ENCODE measurements around the gene HS1BP3. TPM values are rescaled to one million over a fixed set of nuclear protein-coding genes. Genes with fewer than 3 reads are reported as not detected.

The HS1BP3 gene
- total RNA-seq, 4 donors from 2014 or later, result 30.8 to 42.7 (median 41.7) TPM

DNA sequence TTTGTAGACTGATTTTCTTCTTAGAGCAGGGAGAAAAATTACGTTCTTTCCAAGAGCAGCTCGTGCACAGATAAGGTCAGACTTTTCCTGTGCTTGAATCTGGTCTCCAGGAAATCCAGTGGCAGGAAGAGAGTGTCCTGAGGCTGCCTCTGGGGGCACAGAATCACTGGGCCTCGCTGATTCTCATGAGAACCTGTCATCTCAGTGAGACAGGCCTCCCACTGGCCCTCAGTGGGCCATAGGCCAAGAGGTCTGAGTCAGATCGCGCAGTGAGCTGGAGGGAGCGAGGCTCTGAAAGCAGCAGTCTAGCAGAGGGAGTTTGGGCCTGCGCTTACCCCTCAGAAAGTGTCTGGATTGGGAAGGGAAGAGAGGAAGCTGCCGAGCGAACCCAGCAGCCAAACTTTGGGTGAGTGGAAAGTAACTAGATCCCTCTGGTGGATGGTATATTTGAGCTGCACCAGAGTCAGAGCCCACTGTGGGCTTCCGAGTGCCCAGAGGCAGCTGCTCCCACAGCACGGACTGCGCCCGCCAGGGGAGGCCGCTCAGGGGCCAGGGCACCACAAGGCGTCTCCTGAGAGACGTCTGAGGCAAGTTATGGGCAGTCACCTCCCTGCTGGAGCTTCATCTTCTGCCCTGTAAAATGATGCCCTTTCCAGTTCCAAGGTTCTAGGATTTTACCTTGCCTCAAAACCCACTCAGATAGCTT, 24.2 kb upstream of the HS1BP3 start:
- Histone ChIP-seq H3K4me3 (replicated peaks in 1 of 3) (no peak overlapping the region), H3K9me3 (no peaks in the 10 kb centered on the region), H3K27me3 (peaks cover 23% of the 10 kb centered on the region), H3K27ac (no peak overlapping the region), H3K4me1 (peaks cover 2 to 6% of the 10 kb centered on the region in 2 donors), H3K36me3 (no peaks in the 10 kb centered on the region)
- DNase-seq, result no peak
- no peak for TF ChIP-seq POLR2A (IDR thresholded peaks at IDR 0.05)
- TF ChIP-seq, protein P1, sequence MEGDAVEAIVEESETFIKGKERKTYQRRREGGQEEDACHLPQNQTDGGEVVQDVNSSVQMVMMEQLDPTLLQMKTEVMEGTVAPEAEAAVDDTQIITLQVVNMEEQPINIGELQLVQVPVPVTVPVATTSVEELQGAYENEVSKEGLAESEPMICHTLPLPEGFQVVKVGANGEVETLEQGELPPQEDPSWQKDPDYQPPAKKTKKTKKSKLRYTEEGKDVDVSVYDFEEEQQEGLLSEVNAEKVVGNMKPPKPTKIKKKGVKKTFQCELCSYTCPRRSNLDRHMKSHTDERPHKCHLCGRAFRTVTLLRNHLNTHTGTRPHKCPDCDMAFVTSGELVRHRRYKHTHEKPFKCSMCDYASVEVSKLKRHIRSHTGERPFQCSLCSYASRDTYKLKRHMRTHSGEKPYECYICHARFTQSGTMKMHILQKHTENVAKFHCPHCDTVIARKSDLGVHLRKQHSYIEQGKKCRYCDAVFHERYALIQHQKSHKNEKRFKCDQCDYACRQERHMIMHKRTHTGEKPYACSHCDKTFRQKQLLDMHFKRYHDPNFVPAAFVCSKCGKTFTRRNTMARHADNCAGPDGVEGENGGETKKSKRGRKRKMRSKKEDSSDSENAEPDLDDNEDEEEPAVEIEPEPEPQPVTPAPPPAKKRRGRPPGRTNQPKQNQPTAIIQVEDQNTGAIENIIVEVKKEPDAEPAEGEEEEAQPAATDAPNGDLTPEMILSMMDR (IDR thresholded peaks at IDR 0.05), result no peak
- WGBS, 2 donors, result 42 to 44% methylated on average over 9 to 16 of the region's 16 CpGs
- intact Hi-C loops (cut with DNase I), result no loop called here

DNA sequence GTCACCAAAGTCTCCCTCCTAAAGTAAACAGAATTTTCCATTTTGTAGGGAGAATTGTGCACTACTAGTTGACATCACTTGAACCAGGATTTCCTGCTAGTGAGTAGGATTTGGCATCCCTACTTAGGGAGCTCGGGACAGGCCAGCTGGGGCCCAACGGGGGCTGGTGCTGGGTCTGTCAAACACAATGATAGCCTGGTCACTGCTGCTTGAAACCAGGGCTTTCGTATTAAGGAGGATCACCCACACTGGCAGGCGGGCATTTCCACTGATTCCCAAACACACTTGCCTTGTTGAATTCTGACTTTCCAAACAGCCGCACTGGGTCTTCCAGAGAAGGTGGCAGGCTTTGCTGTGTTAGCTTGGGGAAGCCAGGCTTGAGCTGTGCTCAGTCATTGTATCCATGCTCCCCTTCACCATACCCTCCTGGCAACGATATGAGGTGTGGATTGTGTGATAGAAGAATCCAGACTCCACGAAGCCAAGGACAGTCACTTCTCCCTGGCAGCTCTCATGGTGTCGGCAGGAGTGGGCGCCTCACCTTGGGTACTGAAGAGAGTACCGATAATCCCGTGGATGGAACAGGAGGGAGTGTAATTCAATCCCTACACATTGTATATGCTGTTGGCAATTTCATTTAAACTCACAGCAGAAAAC, 23.5 kb upstream of the HS1BP3 start:
- no peak overlapping the region for H3K4me3 ChIP-seq (replicated peaks in 1 of 3)
- WGBS, 2 donors, result 65 to 68% methylated on average over 11 of the region's 11 CpGs
- no peak for DNase-seq
- intact Hi-C loops (cut with DNase I), result no loop called here
- peaks cover 2 to 6% of the 10 kb centered on the region in 2 donors for H3K4me1 ChIP-seq
- peaks cover 30% of the 10 kb centered on the region for H3K27me3 ChIP-seq
- no peaks in the 10 kb centered on the region for H3K36me3 ChIP-seq
- no peaks in the 10 kb centered on the region for H3K9me3 ChIP-seq
- TF ChIP-seq, protein P1 (IDR thresholded peaks at IDR 0.05), result no peak
- TF ChIP-seq POLR2A (IDR thresholded peaks at IDR 0.05), result no peak
- H3K27ac ChIP-seq, result no peak overlapping the region

DNA sequence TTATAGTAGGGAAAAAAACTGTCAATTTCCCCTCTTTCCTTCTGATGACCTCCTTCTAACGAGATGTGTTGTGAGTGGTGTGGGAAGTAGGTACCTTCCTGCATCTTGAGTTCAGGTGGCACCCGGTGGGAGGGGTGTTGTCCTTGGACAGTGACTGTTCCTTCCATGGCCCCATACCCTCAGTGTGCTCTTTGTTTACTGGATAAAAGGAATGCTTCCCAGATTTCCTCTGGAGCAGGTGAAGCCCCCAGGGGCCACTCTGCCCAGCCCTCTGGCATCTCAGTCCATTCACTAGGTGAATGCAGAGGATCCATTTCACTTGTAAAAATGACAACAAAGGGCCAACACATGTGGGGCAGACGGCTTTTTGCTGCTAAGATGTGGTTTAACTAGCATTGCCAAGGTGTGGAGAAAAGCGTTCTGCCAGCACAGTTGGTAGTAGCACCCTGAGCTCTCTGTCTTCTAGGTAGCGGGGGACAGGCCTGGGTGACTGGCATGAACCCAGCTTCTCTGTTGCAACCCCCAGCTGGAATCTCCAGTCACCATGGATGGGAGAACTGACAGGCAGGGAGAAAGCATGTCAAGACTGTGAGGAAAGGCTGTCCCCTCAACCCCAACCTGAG, 22.9 kb upstream of the HS1BP3 start:
- peaks cover 31% of the 10 kb centered on the region for H3K27me3 ChIP-seq

DNA sequence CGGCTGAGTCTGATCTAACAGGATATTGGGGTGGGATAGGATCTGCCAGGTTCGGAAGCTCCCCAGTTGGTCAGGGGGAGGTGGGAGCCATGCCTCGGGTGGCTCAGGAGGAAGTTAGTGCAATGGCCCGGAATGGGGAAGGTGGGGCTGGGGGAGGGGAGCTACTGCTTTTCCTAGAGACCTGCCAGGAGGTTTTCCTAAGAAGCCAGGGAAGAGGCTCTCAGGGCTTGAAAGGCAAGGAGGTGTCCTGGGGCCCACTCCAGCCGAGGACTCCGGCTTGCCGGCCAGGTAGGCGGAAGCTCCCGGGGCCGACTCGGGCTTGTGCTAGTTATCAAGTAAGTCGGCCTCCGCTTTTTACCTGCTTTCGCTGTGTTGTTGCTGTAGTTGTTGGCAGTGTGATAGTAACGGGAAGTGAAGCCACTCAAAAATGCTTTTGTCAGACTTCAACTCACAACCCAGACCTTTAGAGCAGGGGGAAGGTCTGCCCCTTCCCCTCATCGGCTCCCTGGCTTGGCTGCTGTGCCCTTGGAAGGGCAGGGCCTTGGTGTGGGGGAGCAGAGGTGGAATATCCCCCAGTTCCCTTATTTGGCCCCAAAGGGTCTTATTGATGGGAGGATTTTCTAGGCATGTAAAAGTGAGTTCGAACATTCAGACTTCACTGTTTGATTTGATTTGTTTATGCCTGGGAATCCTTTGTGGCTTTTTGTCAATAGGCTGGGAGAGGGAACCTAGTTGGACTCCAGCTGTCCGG, 21.5 kb upstream of the HS1BP3 start:
- WGBS, 2 donors, result 29 to 31% methylated on average over 17 to 18 of the region's 18 CpGs
- H3K36me3 ChIP-seq, result no peaks in the 10 kb centered on the region
- no peak overlapping the region for H3K4me3 ChIP-seq (replicated peaks in 1 of 3)
- H3K27ac ChIP-seq, result no peak overlapping the region
- TF ChIP-seq, protein P1 (IDR thresholded peaks at IDR 0.05), result no peak
- no peak for TF ChIP-seq POLR2A (IDR thresholded peaks at IDR 0.05)
- peaks cover 6 to 11% of the 10 kb centered on the region in 2 donors for H3K4me1 ChIP-seq
- H3K9me3 ChIP-seq, result no peaks in the 10 kb centered on the region
- H3K27me3 ChIP-seq, result peaks cover 37% of the 10 kb centered on the region
- intact Hi-C loops (cut with DNase I), result no loop called here
- DNase-seq, result peak in 1 of 2 donors; percentile 23

More for the DNA sequence above, 22.9 kb upstream of the HS1BP3 start:
- DNase-seq, result no peak
- TF ChIP-seq POLR2A (IDR thresholded peaks at IDR 0.05), result no peak
- Histone ChIP-seq H3K27ac (no peak overlapping the region), H3K4me3 (replicated peaks in 1 of 3) (no peak overlapping the region), H3K4me1 (peaks cover 2 to 6% of the 10 kb centered on the region in 2 donors), H3K36me3 (no peaks in the 10 kb centered on the region), H3K9me3 (no peaks in the 10 kb centered on the region)
- intact Hi-C loops (cut with DNase I), result no loop called here
- 66 to 67% methylated on average over 5 of the region's 5 CpGs for WGBS, 2 donors

DNA sequence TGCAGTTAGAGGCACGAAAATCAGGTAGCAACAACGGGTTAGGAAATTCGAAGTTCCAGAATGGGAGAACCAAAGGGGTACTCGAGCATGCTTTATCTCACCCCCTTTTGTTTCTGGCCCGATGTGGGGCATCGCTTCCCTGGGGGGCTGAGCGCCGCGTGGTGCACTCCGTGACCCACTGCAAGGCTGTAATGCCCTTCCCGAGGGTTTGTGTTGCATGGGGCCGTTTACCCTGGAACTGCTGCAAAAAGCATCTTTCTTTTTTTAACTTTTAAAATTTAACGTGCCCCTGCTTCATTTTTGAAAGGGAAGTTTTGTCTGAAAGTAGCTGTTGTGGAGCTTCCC, 20.8 kb upstream of the HS1BP3 start:
- H3K27me3 ChIP-seq, result peaks cover 39% of the 10 kb centered on the region
- 6 to 17% methylated on average over 13 of the region's 13 CpGs for WGBS, 2 donors
- no peak for TF ChIP-seq POLR2A (IDR thresholded peaks at IDR 0.05)
- TF ChIP-seq, protein P1 (IDR thresholded peaks at IDR 0.05), result no peak
- intact Hi-C loops (cut with DNase I), result no loop called here
- peaks cover 7 to 15% of the 10 kb centered on the region in 2 donors for H3K4me1 ChIP-seq
- no peak overlapping the region for H3K4me3 ChIP-seq (replicated peaks in 1 of 3)
- H3K9me3 ChIP-seq, result no peaks in the 10 kb centered on the region
- H3K36me3 ChIP-seq, result no peaks in the 10 kb centered on the region
- no peak for DNase-seq
- no peak overlapping the region for H3K27ac ChIP-seq

Measured in thyroid gland (tissue), 4 donors.